ENCODE results near the gene TPP1. TPM values are rescaled to one million over a fixed set of nuclear protein-coding genes. Genes with fewer than 3 reads are reported as not detected.

The TPP1 gene
- total and polyA plus RNA-seq, 9 of the 15 experiments (the other 6 are each of a cell fraction or from before 2014, with no cell fraction given), result 7.5 to 75.8 (median 15.7) TPM

DNA sequence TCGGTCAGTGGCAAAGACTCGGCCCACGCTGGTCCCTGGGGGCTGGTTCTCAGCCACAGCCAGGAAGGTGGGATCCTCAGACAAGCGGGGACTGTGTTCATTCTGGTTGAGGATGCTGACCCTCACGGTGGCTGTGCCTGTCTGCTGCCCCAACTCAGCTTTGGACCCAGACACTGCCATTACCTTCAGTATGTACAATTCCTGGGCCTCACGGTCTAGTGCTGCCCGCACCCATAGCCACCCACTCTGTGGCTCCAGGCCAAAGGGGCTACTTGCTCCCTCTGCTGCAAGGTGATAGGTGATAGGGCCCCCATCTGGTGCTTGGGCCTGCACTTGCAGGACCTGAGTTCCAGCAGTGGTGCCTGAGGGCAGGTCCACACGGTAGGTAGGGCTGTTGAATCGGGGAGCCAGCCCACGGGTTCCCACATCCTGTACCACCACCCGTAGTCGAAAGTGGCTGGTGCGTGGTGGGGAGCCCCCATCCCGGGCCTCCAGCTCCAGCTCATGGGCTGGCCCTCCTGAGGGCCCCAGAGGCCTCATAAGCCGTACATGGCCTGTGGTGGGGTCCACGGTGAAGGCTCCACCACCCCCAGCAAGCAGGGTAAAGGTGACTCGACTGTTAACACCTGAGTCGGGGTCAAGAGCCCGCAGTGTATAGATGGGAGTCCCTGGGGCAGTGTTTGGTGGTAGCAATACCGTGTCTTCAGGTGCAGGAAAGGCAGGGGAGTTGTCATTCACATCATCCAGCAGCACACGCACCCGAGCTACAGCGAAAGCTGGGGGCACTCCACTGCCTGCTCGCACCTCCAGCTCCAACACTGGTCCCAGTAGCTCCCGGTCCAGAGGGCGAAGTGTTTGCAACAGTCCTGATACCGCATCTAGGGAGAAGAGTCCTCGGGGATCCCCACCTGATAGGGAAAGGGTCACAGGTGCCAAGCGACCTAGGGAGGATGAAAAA is 13.2 kb upstream of the TPP1 start:
- BruUV-seq (replicated peaks), result no TSS peak
- Histone ChIP-seq H3K79me2 (ENCODE audit: control insufficient read depth, insufficient read depth, low read length) (no peaks in the 10 kb centered on the region), H3K36me3 (ENCODE audit: control insufficient read depth, insufficient read depth, low read length) (no peaks in the 10 kb centered on the region), H3K4me2 (ENCODE audit: insufficient read depth, low read length) (no peak overlapping the region), H3K9me1 (ENCODE audit: control insufficient read depth, insufficient read depth, low read length) (no peaks in the 10 kb centered on the region), H3K4me3 (no peak overlapping the region), H2AFZ (ENCODE audit: low read depth, low read length) (no peak overlapping the region), H3K4me1 (replicated peaks in 1 of 2; ENCODE audit: control insufficient read depth in 2 of 2, insufficient read depth in 2 of 2, low read length in 2 of 2) (peaks cover 11 to 16% of the 10 kb centered on the region in 2 experiments), H3K9ac (ENCODE audit: insufficient read depth in 1 of 2, low read depth in 2 of 2, low read length in 2 of 2) (peak overlapping the region in 1 of 2 experiments; percentile 31; a peak in 1 of 4 replicates), H3K9me3 (replicated peaks; ENCODE audit: control insufficient read depth, insufficient read depth, low read depth, low read length) (no peaks in the 10 kb centered on the region), H4K20me1 (replicated peaks; ENCODE audit: control insufficient read depth, insufficient read depth, low read length) (no peaks in the 10 kb centered on the region), H3K27ac (ENCODE audit: extremely low read depth, low read depth, low read length) (no peak overlapping the region), H3K27me3 (ENCODE audit: control insufficient read depth in 2 of 2, insufficient read depth in 2 of 2, low read length in 2 of 2) (peaks cover 0 to 6% of the 10 kb centered on the region in 2 experiments; a peak in 2 of 5 replicates)
- POLR2A ChIA-PET, result interaction anchor here (0.6 to 2.7 kb wide), 8 partner anchors 11 to 1385 kb away, joined by 3 to 13 read pairs (median 4); partner anchors contain the start of gene TPP1
- TF ChIP-seq, protein P1, sequence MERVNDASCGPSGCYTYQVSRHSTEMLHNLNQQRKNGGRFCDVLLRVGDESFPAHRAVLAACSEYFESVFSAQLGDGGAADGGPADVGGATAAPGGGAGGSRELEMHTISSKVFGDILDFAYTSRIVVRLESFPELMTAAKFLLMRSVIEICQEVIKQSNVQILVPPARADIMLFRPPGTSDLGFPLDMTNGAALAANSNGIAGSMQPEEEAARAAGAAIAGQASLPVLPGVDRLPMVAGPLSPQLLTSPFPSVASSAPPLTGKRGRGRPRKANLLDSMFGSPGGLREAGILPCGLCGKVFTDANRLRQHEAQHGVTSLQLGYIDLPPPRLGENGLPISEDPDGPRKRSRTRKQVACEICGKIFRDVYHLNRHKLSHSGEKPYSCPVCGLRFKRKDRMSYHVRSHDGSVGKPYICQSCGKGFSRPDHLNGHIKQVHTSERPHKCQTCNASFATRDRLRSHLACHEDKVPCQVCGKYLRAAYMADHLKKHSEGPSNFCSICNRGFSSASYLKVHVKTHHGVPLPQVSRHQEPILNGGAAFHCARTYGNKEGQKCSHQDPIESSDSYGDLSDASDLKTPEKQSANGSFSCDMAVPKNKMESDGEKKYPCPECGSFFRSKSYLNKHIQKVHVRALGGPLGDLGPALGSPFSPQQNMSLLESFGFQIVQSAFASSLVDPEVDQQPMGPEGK (CRISPR knock-in tag; IDR thresholded peaks at IDR 0.05; ENCODE audit: borderline replicate concordance), result no peak
- TF ChIP-seq FOXP1 (CRISPR knock-in tag; IDR thresholded peaks at IDR 0.05) (no peak), ARID2 (IDR thresholded peaks at IDR 0.05) (no peak), PYGO2 (tag; IDR thresholded peaks at IDR 0.05) (no peak), YY1 (IDR thresholded peaks at IDR 0.05; ENCODE audit: borderline replicate concordance in 1 of 3, control insufficient read depth in 1 of 3, extremely low read depth in 1 of 3, insufficient read depth in 3 of 3, insufficient read length in 1 of 3, insufficient replicate concordance in 2 of 3, low read depth in 1 of 3, low read length in 2 of 3) (no peak), KAT8 (IDR thresholded peaks at IDR 0.05; ENCODE audit: low read depth) (no peak), HDAC3 (IDR thresholded peaks at IDR 0.05; ENCODE audit: borderline replicate concordance, partially characterized antibody) (no peak), PURB (CRISPR knock-in tag; IDR thresholded peaks at IDR 0.05; ENCODE audit: low read depth) (no peak), ZNF282 (CRISPR knock-in tag; IDR thresholded peaks at IDR 0.05) (no peak), MTF1 (CRISPR knock-in tag; IDR thresholded peaks at IDR 0.05; ENCODE audit: borderline replicate concordance) (no peak), RBM14 (IDR thresholded peaks at IDR 0.05; ENCODE audit: borderline replicate concordance, insufficient read depth, low read depth, low read length) (no peak), RFX7 (CRISPR knock-in tag; IDR thresholded peaks at IDR 0.05) (no peak)
- TF ChIP-seq, protein P2, sequence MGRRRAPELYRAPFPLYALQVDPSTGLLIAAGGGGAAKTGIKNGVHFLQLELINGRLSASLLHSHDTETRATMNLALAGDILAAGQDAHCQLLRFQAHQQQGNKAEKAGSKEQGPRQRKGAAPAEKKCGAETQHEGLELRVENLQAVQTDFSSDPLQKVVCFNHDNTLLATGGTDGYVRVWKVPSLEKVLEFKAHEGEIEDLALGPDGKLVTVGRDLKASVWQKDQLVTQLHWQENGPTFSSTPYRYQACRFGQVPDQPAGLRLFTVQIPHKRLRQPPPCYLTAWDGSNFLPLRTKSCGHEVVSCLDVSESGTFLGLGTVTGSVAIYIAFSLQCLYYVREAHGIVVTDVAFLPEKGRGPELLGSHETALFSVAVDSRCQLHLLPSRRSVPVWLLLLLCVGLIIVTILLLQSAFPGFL (CRISPR knock-in tag; IDR thresholded peaks at IDR 0.05), result no peak
- TF ChIP-seq, protein P3, sequence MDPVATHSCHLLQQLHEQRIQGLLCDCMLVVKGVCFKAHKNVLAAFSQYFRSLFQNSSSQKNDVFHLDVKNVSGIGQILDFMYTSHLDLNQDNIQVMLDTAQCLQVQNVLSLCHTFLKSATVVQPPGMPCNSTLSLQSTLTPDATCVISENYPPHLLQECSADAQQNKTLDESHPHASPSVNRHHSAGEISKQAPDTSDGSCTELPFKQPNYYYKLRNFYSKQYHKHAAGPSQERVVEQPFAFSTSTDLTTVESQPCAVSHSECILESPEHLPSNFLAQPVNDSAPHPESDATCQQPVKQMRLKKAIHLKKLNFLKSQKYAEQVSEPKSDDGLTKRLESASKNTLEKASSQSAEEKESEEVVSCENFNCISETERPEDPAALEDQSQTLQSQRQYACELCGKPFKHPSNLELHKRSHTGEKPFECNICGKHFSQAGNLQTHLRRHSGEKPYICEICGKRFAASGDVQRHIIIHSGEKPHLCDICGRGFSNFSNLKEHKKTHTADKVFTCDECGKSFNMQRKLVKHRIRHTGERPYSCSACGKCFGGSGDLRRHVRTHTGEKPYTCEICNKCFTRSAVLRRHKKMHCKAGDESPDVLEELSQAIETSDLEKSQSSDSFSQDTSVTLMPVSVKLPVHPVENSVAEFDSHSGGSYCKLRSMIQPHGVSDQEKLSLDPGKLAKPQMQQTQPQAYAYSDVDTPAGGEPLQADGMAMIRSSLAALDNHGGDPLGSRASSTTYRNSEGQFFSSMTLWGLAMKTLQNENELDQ (CRISPR knock-in tag; IDR thresholded peaks at IDR 0.05; ENCODE audit: borderline replicate concordance), result no peak
- WGBS (ENCODE audit: insufficient coverage, low coverage, missing lambda C conversion rate), result 50% methylated on average over 29 of the region's 29 CpGs
- FAIRE-seq (no peak), ATAC-seq (no peak), DNase-seq (ENCODE audit: extremely low read depth in 1 of 4, low spot score in 3 of 4) (no peak)
- CTCF ChIA-PET (ENCODE audit: low intra/inter-chr PET ratio), result no interaction called here
- intact Hi-C loops (cut with micrococcal nuclease) (loop anchor here (10.0 kb wide), 1 partner anchor 258 kb away; no protein-coding TSS in a partner anchor), in situ Hi-C loops (cut with MboI) (no loop called here)

Measured in K562 (cell line).